Testis (tissue), 2 donors: ENCODE results near the gene TASL.

Source experiments
- CTCF ChIP-seq, 3 experiments: fragments of 450-650 bp in 2 of 3; fragments of 200-600 bp in 1 of 3; sonication (generic) in 1 of 3; IDR thresholded peaks; one replicate each; pipeline ENCODE4 v1.5.1; 2016 to 2019; ENCODE audit warnings: antibody characterized with exemption in 3 of 3, mild to moderate bottlenecking in 2 of 3, moderate library complexity in 1 of 3
- POLR2A ChIP-seq: fragments of 450-650 bp; IDR thresholded peaks from one replicate; pipeline ENCODE4 v1.6.1; 2017; ENCODE audit warnings: antibody characterized with exemption, mild to moderate bottlenecking, moderate library complexity

GRCh38 chrX:30525732-30526131 is 51.8 kb downstream of the TASL start:
- TF ChIP-seq CTCF (IDR thresholded peaks at IDR 0.05) = no peak
- TF ChIP-seq POLR2A = no peak
